H54 (cell line): ENCODE data around the gene NELFCD.

Source experiments
- DNase-seq: peaks from one replicate; pipeline ENCODE4 v3.0.0; 2011; ENCODE audit warnings: low spot score, mixed read lengths; ENCODE audit not compliant: insufficient read length
- FAIRE-seq: peaks from 3 replicates; lab custom pipeline; 2011; peaks lifted over from hg19 to GRCh38; lab: Jason Lieb, UNC
- POLR2A ChIP-seq: IDR thresholded peaks from 2 replicates; pipeline ENCODE4 v1.6.1; 2011; ENCODE audit warnings: low read depth, mild to moderate bottlenecking, low read length

The NELFCD gene

GRCh38 chr20:59042151-59042795 is 61.2 kb downstream of the NELFCD start, which contains the start of gene PRELID3B:
Gene PRELID3B, minus strand, starts transcription at chr20:59042786. Its CDS starts 56 bp downstream, at chr20:59042730.
- DNase-seq (no peak), FAIRE-seq (no peak)
- no peak for TF ChIP-seq POLR2A

GRCh38 chr20:59042796-59043631 is 62.0 kb downstream of the NELFCD start:
- FAIRE-seq = no peak
- TF ChIP-seq POLR2A = 0 out of 2 replicates have a peak, but pooled peaks have one; percentile 33
- DNase-seq = peak; percentile 94

- DNase-seq = no peak
- no peak for FAIRE-seq
- no peak for TF ChIP-seq POLR2A
These were observed 62.6 kb downstream of the NELFCD start for GRCh38 chr20:59043698-59044097.

- FAIRE-seq = no peak
- TF ChIP-seq POLR2A = no peak
- no peak for DNase-seq
These were observed 63.2 kb downstream of the NELFCD start for GRCh38 chr20:59044295-59044694.
